ENCODE results near the gene AMER3. TPM values are rescaled to one million over a fixed set of nuclear protein-coding genes. Genes with fewer than 3 reads are reported as not detected.

Gene AMER3
- total RNA-seq, 2 experiments from 2014 or later = not detected

GRCh38 chr2:130807659-130808385, 52.5 kb downstream of the AMER3 start:
- no peak for TF ChIP-seq EZH2phosphoT487 (IDR thresholded peaks at IDR 0.05; ENCODE audit: borderline replicate concordance, low read depth, low read length)
- TF ChIP-seq CTCF (conservative IDR thresholded peaks at IDR 0.05; ENCODE audit: low read length) = no peak
- no peak overlapping the region for H3K27ac ChIP-seq (ENCODE audit: low read depth, low read length, poor library complexity, severe bottlenecking)
- no peaks in the 10 kb centered on the region for H3K79me2 ChIP-seq (ENCODE audit: insufficient read depth, low read depth, low read length)
- H4K20me1 ChIP-seq (ENCODE audit: insufficient read depth, low read length) = no peaks in the 10 kb centered on the region
- no peak for DNase-seq (ENCODE audit: low spot score)
- POLR2A ChIA-PET = no interaction called here
- H2AFZ ChIP-seq (ENCODE audit: low read length) = no peak overlapping the region
- no peaks in the 10 kb centered on the region for H3K36me3 ChIP-seq (ENCODE audit: insufficient read depth, low read length)
- H3K4me2 ChIP-seq (ENCODE audit: low read length) = no peak overlapping the region
- H3K4me1 ChIP-seq (ENCODE audit: insufficient read depth, low read length, poor library complexity, severe bottlenecking) = peaks cover 7% of the 10 kb centered on the region
- no peak overlapping the region for H3K4me3 ChIP-seq (ENCODE audit: low read depth, low read length, poor library complexity, severe bottlenecking)
- intact Hi-C loops (cut with micrococcal nuclease; ENCODE audit: unreplicated experiment) = no loop called here
- no peaks in the 10 kb centered on the region for H3K9me2 ChIP-seq (ENCODE audit: insufficient read depth, low read length)
- no TSS peak for BruUV-seq (replicated peaks)
- no peaks in the 10 kb centered on the region for H3K9me3 ChIP-seq (ENCODE audit: low read length)
- CTCF ChIA-PET (ENCODE audit: unreplicated experiment) = no interaction called here

GRCh38 chr2:130808482-130809268, 53.3 kb downstream of the AMER3 start:
- ChIA-PET CTCF (ENCODE audit: unreplicated experiment) (no interaction called here), POLR2A (interaction anchor here (1.0 kb wide), 1 partner anchor 76 kb away, joined by 3 read pairs; no protein-coding TSS in a partner anchor)
- no peak for TF ChIP-seq EZH2phosphoT487 (IDR thresholded peaks at IDR 0.05; ENCODE audit: borderline replicate concordance, low read depth, low read length)
- no peak for TF ChIP-seq CTCF (conservative IDR thresholded peaks at IDR 0.05; ENCODE audit: low read length)
- Histone ChIP-seq H3K4me1 (ENCODE audit: insufficient read depth, low read length, poor library complexity, severe bottlenecking) (peaks cover 7% of the 10 kb centered on the region), H2AFZ (ENCODE audit: low read length) (no peak overlapping the region), H3K27ac (ENCODE audit: low read depth, low read length, poor library complexity, severe bottlenecking) (no peak overlapping the region), H3K4me2 (ENCODE audit: low read length) (no peak overlapping the region), H3K9me3 (ENCODE audit: low read length) (no peaks in the 10 kb centered on the region), H3K79me2 (ENCODE audit: insufficient read depth, low read depth, low read length) (no peaks in the 10 kb centered on the region), H4K20me1 (ENCODE audit: insufficient read depth, low read length) (no peaks in the 10 kb centered on the region), H3K36me3 (ENCODE audit: insufficient read depth, low read length) (no peaks in the 10 kb centered on the region), H3K9me2 (ENCODE audit: insufficient read depth, low read length) (no peaks in the 10 kb centered on the region), H3K4me3 (ENCODE audit: low read depth, low read length, poor library complexity, severe bottlenecking) (no peak overlapping the region)
- DNase-seq (ENCODE audit: low spot score) = no peak
- BruUV-seq (replicated peaks) = no TSS peak
- intact Hi-C loops (cut with micrococcal nuclease; ENCODE audit: unreplicated experiment) = no loop called here

GRCh38 chr2:130810490-130810889, 55.1 kb downstream of the AMER3 start:
- Histone ChIP-seq H3K4me3 (ENCODE audit: low read depth, low read length, poor library complexity, severe bottlenecking) (no peak overlapping the region), H3K4me1 (ENCODE audit: insufficient read depth, low read length, poor library complexity, severe bottlenecking) (peaks cover 7% of the 10 kb centered on the region), H3K27ac (ENCODE audit: low read depth, low read length, poor library complexity, severe bottlenecking) (no peak overlapping the region), H3K9me2 (ENCODE audit: insufficient read depth, low read length) (no peaks in the 10 kb centered on the region), H3K79me2 (ENCODE audit: insufficient read depth, low read depth, low read length) (no peaks in the 10 kb centered on the region), H3K9me3 (ENCODE audit: low read length) (no peaks in the 10 kb centered on the region), H2AFZ (ENCODE audit: low read length) (no peak overlapping the region), H4K20me1 (ENCODE audit: insufficient read depth, low read length) (no peaks in the 10 kb centered on the region), H3K4me2 (ENCODE audit: low read length) (no peak overlapping the region), H3K36me3 (ENCODE audit: insufficient read depth, low read length) (no peaks in the 10 kb centered on the region)
- no peak for DNase-seq (ENCODE audit: low spot score)
- no peak for TF ChIP-seq CTCF (conservative IDR thresholded peaks at IDR 0.05; ENCODE audit: low read length)
- TF ChIP-seq EZH2phosphoT487 (IDR thresholded peaks at IDR 0.05; ENCODE audit: borderline replicate concordance, low read depth, low read length) = no peak
- POLR2A ChIA-PET = interaction anchor here (0.7 kb wide), 1 partner anchor 1837 kb away, joined by 5 read pairs; no protein-coding TSS in a partner anchor
- intact Hi-C loops (cut with micrococcal nuclease; ENCODE audit: unreplicated experiment) = no loop called here
- CTCF ChIA-PET (ENCODE audit: unreplicated experiment) = no interaction called here
- no TSS peak for BruUV-seq (replicated peaks)

All from OCI-LY7 (cell line).